Heart left ventricle (tissue), 16 donors: ENCODE results near the gene NFKBIL1. TPM values are rescaled to one million over a fixed set of nuclear protein-coding genes. Genes with fewer than 3 reads are reported as not detected.

Experiments
- ATAC-seq, 4 donors: fragments of 200-7000 bp; cut with Tn5 transposase; one replicate each; pipeline ENCODE4 v1.9.1; 2020 to 2022; ENCODE audit warnings: moderate library complexity in 4 of 4, mild to moderate bottlenecking in 3 of 4, moderate number of reproducible peaks in 1 of 4
- DNase-seq, 5 donors: peaks; one replicate each; pipeline ENCODE4 v3.0.0-alpha.2; 2020
- H3K27ac ChIP-seq, 12 donors: fragments of 200-600 bp; sonication (generic) in 4 of 12; one replicate each; pipeline versions ENCODE4 v1.5.0 to v1.8.0; 2016 to 2022; ENCODE audit warnings: mild to moderate bottlenecking in 2 of 12
- H3K27me3 ChIP-seq, 9 donors: fragments of 200-600 bp; sonication (generic) in 2 of 9; one replicate each; pipeline versions ENCODE4 v1.5.1 to v1.8.0; 2016 to 2022; ENCODE audit warnings: mild to moderate bottlenecking in 3 of 9
- H3K36me3 ChIP-seq, 9 donors: fragments of 200-600 bp; sonication (generic) in 2 of 9; one replicate each; pipeline versions ENCODE4 v1.5.0 to v1.8.0; 2018 to 2022; ENCODE audit warnings: mild to moderate bottlenecking in 2 of 9
- H3K4me1 ChIP-seq, 12 donors: fragments of 200-600 bp; sonication (generic) in 4 of 12; one replicate each; pipeline versions ENCODE4 v1.5.0 to v1.8.0; 2016 to 2022; ENCODE audit warnings: mild to moderate bottlenecking in 3 of 12
- H3K4me3 ChIP-seq, 12 donors: fragments of 200-600 bp; sonication (generic) in 4 of 12; one replicate each; pipeline versions ENCODE4 v1.5.0 to v1.8.0; 2017 to 2022; ENCODE audit warnings: mild to moderate bottlenecking in 9 of 12, moderate library complexity in 4 of 12
- H3K9me3 ChIP-seq, 12 donors: fragments of 200-600 bp; sonication (generic) in 4 of 12; one replicate each; pipeline versions ENCODE4 v1.5.0 to v1.8.0; 2016 to 2022; ENCODE audit warnings: mild to moderate bottlenecking in 1 of 12
- POLR2A ChIP-seq, 2 donors: fragments of 450-650 bp; IDR thresholded peaks; one replicate each; pipeline ENCODE4 v1.6.1; 2017; ENCODE audit warnings: antibody characterized with exemption in 2 of 2, mild to moderate bottlenecking in 2 of 2, moderate library complexity in 2 of 2
- WGBS, 4 donors: extraction: QIAGEN DNeasy Blood & Tissue Kit in 2 of 4; methylation state at CpG; one replicate each; pipeline versions ENCODE4 v1.1.5 to v1.1.7; 2013 to 2018; 5-methylcytosine and 5-hydroxymethylcytosine counted together
- intact Hi-C, 10 donors: fragments of 100-400 bp; cut with DNase I; formaldehyde crosslinking; loops; one replicate each; pipeline versions ENCODE4 v1.11.1 to v1.14.2; 2022
- polyA plus RNA-seq, 2 donors: library from polyadenylated mRNA; stranded (reverse); fragments of 200-250 nt; gene quantifications; one replicate each; pipeline ENCODE4 v1.2.3, GENCODE V29; 2013
- total RNA-seq, 9 donors: library from RNA; depleted of rRNA in 2 of 9; stranded (reverse); fragments of >200 nt in 2 of 9; fragmentation: NEBNext Ultra II Directional in 3 of 9; extraction: Animal tissue kit (Norgen Biotek cat#: 25700) in 3 of 9; gene quantifications; one replicate each; pipeline versions ENCODE4 v1.1.0 to v1.2.4, GENCODE V29; 2016 to 2023
- TF ChIP-seq, protein P1 (sequence below), 12 donors: fragments of 200-600 bp; sonication (generic) in 4 of 12; IDR thresholded peaks; one replicate each; pipeline versions ENCODE4 v1.5.0 to v1.8.0; 2018 to 2022; ENCODE audit warnings: antibody characterized with exemption in 12 of 12, mild to moderate bottlenecking in 5 of 12
- donor health status: ischemic (EF 13 %, LVEDD 7.1; RV severe dilation, severe dysfunction).
- donor health status: healthy with polysubstance abuse.
- donor health status: DM: no; HTN: yes; CAD: no.
- donor health status: DM: no; HTN: no; CAD: no.
- donor health status: ischemic (EF 25% LVEDD 6.9; RV normal size, moderate dysfunction).
- donor health status: ischemic (EF 25% LVEDD 5.7; RV mildly dilated, moderate dysfunction).
- donor health status: healthy.
- donor health status: DM: yes; HTN: yes; CAD: no.
- donor health status: ischemic (EF 35%, LVEDD 5.7; RV mildly dilated, moderate dysfunction).
- donor health status: nonischemic (EF 11% LVEDD 7.7; RV severe dilation, severe dysfunction).
- donor health status: DM: yes; HTN: yes; CAD: no.
- donor health status: PGD.
- donor health status: ischemic (EF 29% LVEDD 5.4; RV normal size, mild dysfunction).
- donor health status: nonischemic (EF 23%, LVEDD 6.1; RV moderate dilation, normal function).

The NFKBIL1 gene
- total and polyA plus RNA-seq, 11 donors = 10.0 to 22.9 (median 13.6) TPM

DNA sequence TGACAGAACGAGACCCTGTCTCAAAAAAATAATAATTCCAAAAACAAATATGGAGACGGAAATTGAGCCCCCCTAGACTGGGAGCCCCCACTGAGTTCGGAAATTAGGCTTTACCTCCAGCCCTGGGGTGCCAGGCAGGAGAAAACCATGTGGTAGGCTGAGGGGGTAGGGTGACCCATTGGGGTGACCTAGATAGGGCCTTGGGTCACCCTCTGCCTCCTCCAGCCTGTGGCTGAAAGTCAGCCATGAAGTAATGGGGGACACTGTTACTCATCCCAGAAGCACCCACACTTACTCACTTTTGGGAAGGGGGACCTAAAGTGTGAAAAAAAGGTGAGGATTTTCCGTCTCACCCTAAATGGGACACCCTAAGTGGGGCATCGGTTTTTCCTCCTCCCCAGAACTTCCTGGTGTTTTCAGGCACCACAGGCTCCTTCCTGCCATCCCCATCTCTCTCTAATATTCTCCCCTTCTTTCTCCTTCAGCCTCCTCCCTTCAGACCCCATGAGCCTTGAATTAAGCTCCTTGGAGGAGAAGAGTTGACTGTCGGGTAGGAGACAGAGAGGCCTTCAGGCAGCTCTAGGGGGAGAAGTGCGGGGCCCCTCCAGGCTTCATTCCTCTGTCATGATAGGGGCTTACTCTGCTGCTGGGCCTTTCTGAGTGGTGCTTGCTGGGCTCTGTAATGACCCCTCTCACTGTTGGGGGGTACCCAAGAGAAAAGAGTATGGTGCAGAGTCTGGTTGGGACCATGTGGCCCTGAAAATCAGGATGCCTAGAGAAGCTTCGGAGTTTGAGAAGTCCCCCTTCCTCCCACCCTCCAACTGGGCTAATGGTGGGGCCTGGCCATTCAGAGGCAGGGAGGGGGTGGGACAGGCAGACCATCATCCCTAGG is 32.4 kb downstream of the NFKBIL1 start:
- Histone ChIP-seq H3K4me1 (peaks cover 0 to 78% (median 16%) of the 10 kb centered on the region in 12 donors), H3K4me3 (peak overlapping the region in 3 of 12 donors; percentile 76 to 96 (median 85)), H3K9me3 (no peaks in the 10 kb centered on the region), H3K36me3 (peaks cover 0 to 10% (median 0%) of the 10 kb centered on the region in 9 donors), H3K27me3 (no peaks in the 10 kb centered on the region), H3K27ac (peak overlapping the region in 1 of 12 donors; percentile 92)
- ATAC-seq = no peak
- DNase-seq = no peak
- 89 to 96% (median 93%) methylated on average over 8 of the region's 8 CpGs for WGBS, 4 donors
- intact Hi-C loops = loop anchor here (1.0 to 5.0 kb wide), 5 partner anchors 19 to 33 kb away; partner anchors contain the start of genes ATP6V1G2 (in 9 of the 10) and NFKBIL1 (in 9 of the 10)
- TF ChIP-seq, protein P1, sequence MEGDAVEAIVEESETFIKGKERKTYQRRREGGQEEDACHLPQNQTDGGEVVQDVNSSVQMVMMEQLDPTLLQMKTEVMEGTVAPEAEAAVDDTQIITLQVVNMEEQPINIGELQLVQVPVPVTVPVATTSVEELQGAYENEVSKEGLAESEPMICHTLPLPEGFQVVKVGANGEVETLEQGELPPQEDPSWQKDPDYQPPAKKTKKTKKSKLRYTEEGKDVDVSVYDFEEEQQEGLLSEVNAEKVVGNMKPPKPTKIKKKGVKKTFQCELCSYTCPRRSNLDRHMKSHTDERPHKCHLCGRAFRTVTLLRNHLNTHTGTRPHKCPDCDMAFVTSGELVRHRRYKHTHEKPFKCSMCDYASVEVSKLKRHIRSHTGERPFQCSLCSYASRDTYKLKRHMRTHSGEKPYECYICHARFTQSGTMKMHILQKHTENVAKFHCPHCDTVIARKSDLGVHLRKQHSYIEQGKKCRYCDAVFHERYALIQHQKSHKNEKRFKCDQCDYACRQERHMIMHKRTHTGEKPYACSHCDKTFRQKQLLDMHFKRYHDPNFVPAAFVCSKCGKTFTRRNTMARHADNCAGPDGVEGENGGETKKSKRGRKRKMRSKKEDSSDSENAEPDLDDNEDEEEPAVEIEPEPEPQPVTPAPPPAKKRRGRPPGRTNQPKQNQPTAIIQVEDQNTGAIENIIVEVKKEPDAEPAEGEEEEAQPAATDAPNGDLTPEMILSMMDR (IDR thresholded peaks at IDR 0.05) = no peak
- TF ChIP-seq POLR2A (IDR thresholded peaks at IDR 0.05) = no peak

DNA sequence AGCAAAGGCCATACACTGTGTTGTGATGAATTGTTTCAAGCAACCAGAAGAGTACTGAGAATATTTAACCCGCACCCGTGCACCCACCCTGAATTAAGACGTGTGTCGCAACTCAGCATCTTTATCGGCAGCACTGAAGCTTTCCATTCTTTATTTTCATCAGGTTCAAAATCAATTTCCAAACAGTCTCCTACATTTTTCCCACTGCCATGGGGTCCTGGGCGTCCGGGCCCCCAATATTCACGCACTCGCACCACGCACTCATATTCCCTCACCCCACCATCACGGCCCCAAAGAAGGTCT is 33.0 kb downstream of the NFKBIL1 start:
- intact Hi-C loops = loop anchor here (1.0 to 5.0 kb wide), 5 partner anchors 18 to 34 kb away; partner anchors contain the start of genes ATP6V1G2 (in 9 of the 10) and NFKBIL1 (in 9 of the 10)
- no peaks in the 10 kb centered on the region for H3K27me3 ChIP-seq
- H3K4me1 ChIP-seq = peaks cover 0 to 78% (median 15%) of the 10 kb centered on the region in 12 donors
- TF ChIP-seq POLR2A (IDR thresholded peaks at IDR 0.05) = no peak
- TF ChIP-seq, protein P1 (IDR thresholded peaks at IDR 0.05) = no peak
- peak overlapping the region in 11 of 12 donors; percentile 84 to 95 (median 85) for H3K27ac ChIP-seq
- peak overlapping the region; percentile 67 to 98 (median 84) for H3K4me3 ChIP-seq
- no peaks in the 10 kb centered on the region for H3K9me3 ChIP-seq
- DNase-seq = no peak
- H3K36me3 ChIP-seq = peaks cover 0 to 10% (median 0%) of the 10 kb centered on the region in 9 donors
- no peak for ATAC-seq
- 40 to 45% (median 41%) methylated on average over 11 of the region's 11 CpGs for WGBS, 4 donors

DNA sequence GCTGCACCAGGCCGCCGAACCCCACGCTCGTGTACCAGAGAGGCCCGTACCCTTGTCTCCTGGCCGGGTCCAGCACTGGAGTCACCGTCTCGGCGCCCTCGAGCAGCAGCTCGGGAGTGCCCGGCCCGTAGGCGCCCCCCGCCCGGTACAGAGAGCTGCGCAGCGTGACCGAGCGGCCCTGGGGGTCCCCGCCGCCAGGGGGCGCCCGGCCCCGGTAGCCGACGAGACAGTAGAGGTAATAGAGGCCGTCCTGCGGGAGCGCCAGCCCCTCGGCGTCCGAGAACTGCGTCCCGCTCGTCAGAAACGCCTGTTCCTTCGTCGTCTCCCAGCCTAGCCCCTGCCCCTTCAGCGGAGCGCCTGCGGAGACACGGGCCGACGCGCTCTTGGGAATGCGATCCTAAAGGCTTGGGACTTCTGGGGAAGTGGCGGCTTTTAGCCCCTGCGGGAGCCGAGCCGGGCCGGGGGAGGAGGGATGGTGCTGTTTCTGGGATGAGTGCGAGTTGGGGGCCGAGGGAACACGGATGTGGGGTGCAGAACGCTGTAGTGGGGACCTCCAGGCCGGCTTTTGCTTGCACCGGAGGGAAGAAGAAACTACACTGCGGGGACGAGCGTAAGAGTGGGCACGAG is 33.5 kb downstream of the NFKBIL1 start:
- intact Hi-C loops = loop anchor here (1.0 to 5.0 kb wide), 6 partner anchors 17 to 34 kb away; partner anchors contain the start of genes ATP6V1G2 (in 9 of the 10) and NFKBIL1 (in 9 of the 10)
- TF ChIP-seq POLR2A (IDR thresholded peaks at IDR 0.05) = peak in 1 of 2 donors; percentile 39
- TF ChIP-seq, protein P1 (IDR thresholded peaks at IDR 0.05) = peak; percentile 31 to 100 (median 99)
- Histone ChIP-seq H3K4me3 (peak overlapping the region; percentile 67 to 98 (median 84)), H3K4me1 (peaks cover 0 to 83% (median 15%) of the 10 kb centered on the region in 12 donors), H3K36me3 (peaks cover 0 to 10% (median 0%) of the 10 kb centered on the region in 9 donors), H3K27me3 (no peaks in the 10 kb centered on the region), H3K27ac (peak overlapping the region; percentile 71 to 95 (median 85)), H3K9me3 (no peaks in the 10 kb centered on the region)
- 0 to 1% (median 0%) methylated on average over 46 to 62 of the region's 62 CpGs for WGBS, 4 donors
- DNase-seq (peak; percentile 90 to 95 (median 92)), ATAC-seq (peak; percentile 93 to 98 (median 98))
